Measurements from ENCODE around the gene RPTOR.

DNA sequence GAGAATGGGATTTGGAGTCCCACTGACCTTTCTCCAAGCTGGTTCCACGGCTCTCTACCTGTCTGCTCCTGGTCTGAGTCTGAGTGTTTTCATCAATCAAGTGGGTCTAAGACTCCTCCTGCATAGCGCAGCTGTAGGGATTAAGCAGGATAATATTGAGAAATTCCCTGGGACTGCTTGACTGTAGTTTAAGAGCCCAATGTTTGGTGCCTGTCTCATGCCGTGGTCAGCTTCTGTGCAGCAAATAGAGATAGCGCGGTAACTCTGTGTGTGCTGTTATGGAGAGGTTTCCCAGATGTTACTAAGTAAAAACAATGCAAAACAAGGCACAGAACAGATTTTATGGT lies 21.4 kb downstream of the RPTOR start:
- TF ChIP-seq, protein P1, sequence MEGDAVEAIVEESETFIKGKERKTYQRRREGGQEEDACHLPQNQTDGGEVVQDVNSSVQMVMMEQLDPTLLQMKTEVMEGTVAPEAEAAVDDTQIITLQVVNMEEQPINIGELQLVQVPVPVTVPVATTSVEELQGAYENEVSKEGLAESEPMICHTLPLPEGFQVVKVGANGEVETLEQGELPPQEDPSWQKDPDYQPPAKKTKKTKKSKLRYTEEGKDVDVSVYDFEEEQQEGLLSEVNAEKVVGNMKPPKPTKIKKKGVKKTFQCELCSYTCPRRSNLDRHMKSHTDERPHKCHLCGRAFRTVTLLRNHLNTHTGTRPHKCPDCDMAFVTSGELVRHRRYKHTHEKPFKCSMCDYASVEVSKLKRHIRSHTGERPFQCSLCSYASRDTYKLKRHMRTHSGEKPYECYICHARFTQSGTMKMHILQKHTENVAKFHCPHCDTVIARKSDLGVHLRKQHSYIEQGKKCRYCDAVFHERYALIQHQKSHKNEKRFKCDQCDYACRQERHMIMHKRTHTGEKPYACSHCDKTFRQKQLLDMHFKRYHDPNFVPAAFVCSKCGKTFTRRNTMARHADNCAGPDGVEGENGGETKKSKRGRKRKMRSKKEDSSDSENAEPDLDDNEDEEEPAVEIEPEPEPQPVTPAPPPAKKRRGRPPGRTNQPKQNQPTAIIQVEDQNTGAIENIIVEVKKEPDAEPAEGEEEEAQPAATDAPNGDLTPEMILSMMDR (IDR thresholded peaks at IDR 0.05; ENCODE audit: insufficient read depth, low read length) = no peak
- TF ChIP-seq POLR2AphosphoS5 (IDR thresholded peaks at IDR 0.05; ENCODE audit: low read depth) (no peak), GABPA (IDR thresholded peaks at IDR 0.05; ENCODE audit: low read depth) (no peak), SPI1 (IDR thresholded peaks at IDR 0.05; ENCODE audit: borderline replicate concordance, low read depth) (no peak)
- TF ChIP-seq, protein P2, sequence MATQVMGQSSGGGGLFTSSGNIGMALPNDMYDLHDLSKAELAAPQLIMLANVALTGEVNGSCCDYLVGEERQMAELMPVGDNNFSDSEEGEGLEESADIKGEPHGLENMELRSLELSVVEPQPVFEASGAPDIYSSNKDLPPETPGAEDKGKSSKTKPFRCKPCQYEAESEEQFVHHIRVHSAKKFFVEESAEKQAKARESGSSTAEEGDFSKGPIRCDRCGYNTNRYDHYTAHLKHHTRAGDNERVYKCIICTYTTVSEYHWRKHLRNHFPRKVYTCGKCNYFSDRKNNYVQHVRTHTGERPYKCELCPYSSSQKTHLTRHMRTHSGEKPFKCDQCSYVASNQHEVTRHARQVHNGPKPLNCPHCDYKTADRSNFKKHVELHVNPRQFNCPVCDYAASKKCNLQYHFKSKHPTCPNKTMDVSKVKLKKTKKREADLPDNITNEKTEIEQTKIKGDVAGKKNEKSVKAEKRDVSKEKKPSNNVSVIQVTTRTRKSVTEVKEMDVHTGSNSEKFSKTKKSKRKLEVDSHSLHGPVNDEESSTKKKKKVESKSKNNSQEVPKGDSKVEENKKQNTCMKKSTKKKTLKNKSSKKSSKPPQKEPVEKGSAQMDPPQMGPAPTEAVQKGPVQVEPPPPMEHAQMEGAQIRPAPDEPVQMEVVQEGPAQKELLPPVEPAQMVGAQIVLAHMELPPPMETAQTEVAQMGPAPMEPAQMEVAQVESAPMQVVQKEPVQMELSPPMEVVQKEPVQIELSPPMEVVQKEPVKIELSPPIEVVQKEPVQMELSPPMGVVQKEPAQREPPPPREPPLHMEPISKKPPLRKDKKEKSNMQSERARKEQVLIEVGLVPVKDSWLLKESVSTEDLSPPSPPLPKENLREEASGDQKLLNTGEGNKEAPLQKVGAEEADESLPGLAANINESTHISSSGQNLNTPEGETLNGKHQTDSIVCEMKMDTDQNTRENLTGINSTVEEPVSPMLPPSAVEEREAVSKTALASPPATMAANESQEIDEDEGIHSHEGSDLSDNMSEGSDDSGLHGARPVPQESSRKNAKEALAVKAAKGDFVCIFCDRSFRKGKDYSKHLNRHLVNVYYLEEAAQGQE (IDR thresholded peaks at IDR 0.05; ENCODE audit: insufficient replicate concordance, low read depth) = no peak
